ENCODE data around the gene SLC44A3. TPM values are rescaled to one million over a fixed set of nuclear protein-coding genes. Genes with fewer than 3 reads are reported as not detected.
A peak's percentile ranks its signal among the peaks of the same experiment; 100 is the strongest.

The SLC44A3 gene
- total and polyA plus RNA-seq, 11 donors, result 1.3 to 8.8 (median 5.8) TPM

GRCh38 chr1:94799206-94799605 is 21.0 kb upstream of the SLC44A3 start:
- intact Hi-C loops (cut with DNase I), result loop anchor here in 4 of 10 donors (5.0 to 10.0 kb wide), 5 partner anchors 94 to 144 kb away; no protein-coding TSS in a partner anchor
- 67 to 77% (median 72%) methylated on average over 4 of the region's 4 CpGs for WGBS, 4 donors

DNA sequence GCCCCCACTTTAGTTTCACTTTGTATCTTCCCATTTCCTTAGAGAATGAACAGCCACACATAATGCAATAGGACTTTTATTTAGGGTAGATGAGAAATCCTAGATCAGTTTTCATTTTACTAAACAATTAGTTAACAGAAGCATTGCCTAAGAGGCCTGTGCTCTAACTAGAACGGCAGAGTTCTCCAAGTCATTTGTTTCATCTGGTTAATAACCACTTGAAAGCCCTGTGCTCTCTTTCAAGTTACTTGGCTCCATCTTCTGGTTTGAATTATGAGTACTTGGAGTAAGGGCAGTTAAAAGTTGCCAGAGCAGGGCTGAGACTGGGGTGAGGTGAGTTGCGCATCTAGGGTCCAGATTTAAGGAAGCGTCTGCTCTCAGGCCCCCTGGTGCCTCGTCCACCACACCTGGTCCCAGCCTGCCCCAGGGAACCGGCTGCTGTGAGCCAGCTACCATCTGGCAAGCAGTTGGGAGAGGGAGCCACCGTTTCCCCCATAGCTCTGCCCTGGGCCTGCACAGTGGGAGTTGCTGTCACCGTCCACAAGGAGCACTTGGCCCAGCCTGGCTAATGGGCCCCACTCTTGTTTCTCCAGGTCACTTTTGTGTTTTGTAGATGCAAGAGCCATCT is 18.1 kb upstream of the SLC44A3 start:
- intact Hi-C loops (cut with DNase I), result loop anchor here in 9 of 10 donors (2.0 to 10.0 kb wide), 14 partner anchors 145 to 321 kb away; partner anchors contain the start of gene F3 (in 1 of the 9)

More at GRCh38 chr1:94799206-94799605, 21.0 kb upstream of the SLC44A3 start:
- Histone ChIP-seq H3K36me3 (no peaks in the 10 kb centered on the region), H3K4me1 (peaks cover 0 to 66% (median 29%) of the 10 kb centered on the region in 12 donors), H3K9me3 (no peaks in the 10 kb centered on the region), H3K27ac (peak overlapping the region in 1 of 12 donors; percentile 59), H3K27me3 (no peaks in the 10 kb centered on the region), H3K4me3 (no peak overlapping the region)
- no peak for DNase-seq
- no peak for ATAC-seq
- no peak for TF ChIP-seq CTCF (IDR thresholded peaks at IDR 0.05)
- no peak for TF ChIP-seq POLR2A (IDR thresholded peaks at IDR 0.05)

DNA sequence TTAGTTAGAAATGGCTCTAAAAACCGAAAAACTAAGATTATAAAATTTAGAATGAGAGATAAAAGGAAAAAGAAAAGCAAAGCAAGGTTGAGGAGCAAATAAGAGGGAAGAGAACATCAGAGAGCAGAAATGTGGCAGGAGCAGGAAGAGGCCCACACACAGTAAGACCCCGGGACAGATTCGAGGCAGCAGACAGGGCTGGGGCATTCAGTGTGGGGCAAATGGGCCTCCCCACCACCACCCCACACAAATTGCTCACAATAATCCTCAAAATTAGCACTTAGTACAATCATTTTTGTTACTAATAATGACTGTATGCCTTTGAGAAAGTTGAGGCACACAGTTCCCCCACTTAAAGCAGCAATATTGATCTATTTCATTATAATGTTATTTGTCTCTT is 17.1 kb upstream of the SLC44A3 start:
- ATAC-seq, result no peak
- no peaks in the 10 kb centered on the region for H3K27me3 ChIP-seq
- WGBS, 4 donors, result 69 to 78% (median 75%) methylated on average over 3 of the region's 3 CpGs
- H3K9me3 ChIP-seq, result no peaks in the 10 kb centered on the region
- no peaks in the 10 kb centered on the region for H3K36me3 ChIP-seq
- peaks cover 0 to 57% (median 32%) of the 10 kb centered on the region in 12 donors for H3K4me1 ChIP-seq
- intact Hi-C loops (cut with DNase I), result loop anchor here in 9 of 10 donors (1.0 to 10.0 kb wide), 15 partner anchors 146 to 322 kb away; partner anchors contain the start of gene F3 (in 1 of the 9)
- no peak for TF ChIP-seq POLR2A (IDR thresholded peaks at IDR 0.05)
- TF ChIP-seq CTCF (IDR thresholded peaks at IDR 0.05), result no peak
- H3K4me3 ChIP-seq, result no peak overlapping the region
- peak overlapping the region in 10 of 12 donors; percentile 23 to 79 (median 62) for H3K27ac ChIP-seq
- no peak for DNase-seq

More for the DNA sequence above, 18.1 kb upstream of the SLC44A3 start:
- peaks cover 0 to 62% (median 32%) of the 10 kb centered on the region in 12 donors for H3K4me1 ChIP-seq
- ATAC-seq (peak; percentile 76 to 87 (median 82)), DNase-seq (peak in 3 of 5 donors; percentile 29 to 47 (median 40))
- TF ChIP-seq CTCF (IDR thresholded peaks at IDR 0.05) (peak; percentile 12 to 73 (median 53)), POLR2A (IDR thresholded peaks at IDR 0.05) (no peak)
- H3K4me3 ChIP-seq, result peak overlapping the region in 8 of 12 donors; percentile 2 to 40 (median 24)
- no peaks in the 10 kb centered on the region for H3K27me3 ChIP-seq
- peak overlapping the region; percentile 28 to 80 (median 64) for H3K27ac ChIP-seq
- 13 to 29% (median 19%) methylated on average over 6 to 7 of the region's 7 CpGs for WGBS, 4 donors
- no peaks in the 10 kb centered on the region for H3K9me3 ChIP-seq
- no peaks in the 10 kb centered on the region for H3K36me3 ChIP-seq

Measured in heart left ventricle (tissue), 16 donors.